Renal pelvis (tissue), 4 donors: Measurements from ENCODE around the gene ISLR. TPM values are rescaled to one million over a fixed set of nuclear protein-coding genes. Genes with fewer than 3 reads are reported as not detected.

ENCODE experiments used
- DNase-seq: peaks from one replicate; pipeline ENCODE4 v3.0.0-alpha.2; 2013
- polyA plus RNA-seq, 3 donors: library from polyadenylated mRNA; unstranded; fragments of 120-200 nt; gene quantifications; one replicate each; pipeline ENCODE4 v1.2.1, GENCODE V29; 2013; ENCODE audit not compliant: insufficient read length in 3 of 3

The ISLR gene
- polyA plus RNA-seq, 3 donors: 33.2 to 69.0 (median 46.3) TPM

GRCh38 chr15:74207652-74208440 is 34.3 kb downstream of the ISLR start:
- no peak for DNase-seq

DNA sequence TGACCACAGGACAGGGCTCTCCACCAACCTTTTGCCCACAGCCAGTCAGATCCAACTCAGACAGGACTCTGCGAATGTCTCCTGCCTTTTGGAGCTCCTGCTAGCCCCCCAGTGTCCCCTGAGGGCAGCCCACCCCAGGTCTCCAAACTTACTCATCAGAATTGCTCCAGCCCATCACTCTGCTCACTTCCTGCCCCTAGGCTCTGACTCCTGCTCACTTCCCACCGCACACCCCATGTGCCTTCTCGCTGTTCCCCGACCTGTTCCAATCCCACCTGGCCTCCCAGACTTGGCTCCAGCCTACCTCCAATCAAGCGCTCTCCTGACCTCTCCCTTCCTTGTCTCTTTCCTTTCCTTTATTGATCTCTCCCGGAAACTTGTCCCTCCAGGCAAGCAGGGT is 35.0 kb downstream of the ISLR start:
- no peak for DNase-seq

GRCh38 chr15:74208901-74209559 is 35.5 kb downstream of the ISLR start:
- no peak for DNase-seq

DNA sequence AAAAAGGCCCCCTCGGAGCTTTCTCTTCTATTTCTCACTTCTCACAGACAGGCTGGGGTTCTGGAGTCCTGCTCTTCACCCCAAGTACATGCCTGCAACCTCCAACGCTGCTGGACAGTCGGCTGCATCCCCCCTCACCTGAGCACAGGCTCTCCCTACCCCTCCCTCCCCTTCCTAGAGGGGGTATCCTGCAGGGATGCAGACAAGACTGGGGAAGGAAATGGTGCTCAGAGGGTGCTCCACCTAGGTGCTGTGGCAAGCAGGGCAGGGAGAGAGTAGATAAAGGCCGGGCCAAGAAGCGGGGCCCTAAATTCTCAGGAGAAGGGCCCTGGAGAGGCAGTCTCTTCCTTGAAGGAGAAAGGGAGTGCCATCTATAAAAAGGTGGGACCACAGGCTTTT is 36.0 kb downstream of the ISLR start:
- DNase-seq: no peak

- DNase-seq: no peak
Measured at GRCh38 chr15:74209997-74210671, 36.6 kb downstream of the ISLR start.

- no peak for DNase-seq
Measured at GRCh38 chr15:74210729-74211128, 37.2 kb downstream of the ISLR start.

DNA sequence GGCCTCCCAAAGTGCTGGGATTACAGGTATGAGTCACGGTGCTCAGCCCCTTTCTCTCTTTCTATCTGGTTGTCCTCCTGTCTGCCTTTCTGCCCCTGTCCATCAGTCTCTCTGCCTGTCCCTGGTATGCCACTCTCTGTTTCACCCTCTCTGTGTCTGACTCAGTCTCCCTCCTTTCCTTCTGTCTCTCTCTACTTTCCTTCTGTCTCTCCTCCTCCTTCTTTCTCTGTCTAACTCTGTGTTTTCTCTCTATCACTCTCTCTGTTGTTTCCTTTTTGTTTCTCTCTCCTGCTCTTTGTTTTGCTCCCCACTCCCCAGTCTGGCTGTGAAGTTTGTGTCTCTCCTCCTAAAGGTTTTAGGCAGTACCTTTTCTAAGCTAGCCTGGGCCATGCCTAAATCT is 38.1 kb downstream of the ISLR start:
- DNase-seq: no peak

DNA sequence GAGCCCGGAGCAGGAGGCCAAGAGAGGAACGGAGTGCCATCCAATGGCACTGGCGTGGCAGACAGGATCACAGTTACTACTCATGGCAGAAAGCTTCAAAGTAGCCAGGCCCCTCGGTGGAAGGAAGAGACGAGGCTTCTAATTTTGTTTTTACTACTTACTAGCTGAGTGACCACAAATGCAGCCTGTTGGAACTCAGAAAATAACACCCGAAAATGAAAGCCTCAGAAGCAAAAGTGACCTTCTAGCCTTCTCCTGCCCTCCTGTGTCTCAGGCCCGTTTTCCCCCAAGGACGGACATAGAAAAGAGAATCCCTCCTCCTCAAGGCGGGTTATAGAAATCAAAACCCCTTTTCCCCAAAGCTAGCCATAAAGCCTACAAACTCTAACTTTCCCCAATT is 39.0 kb downstream of the ISLR start:
- DNase-seq: no peak

DNA sequence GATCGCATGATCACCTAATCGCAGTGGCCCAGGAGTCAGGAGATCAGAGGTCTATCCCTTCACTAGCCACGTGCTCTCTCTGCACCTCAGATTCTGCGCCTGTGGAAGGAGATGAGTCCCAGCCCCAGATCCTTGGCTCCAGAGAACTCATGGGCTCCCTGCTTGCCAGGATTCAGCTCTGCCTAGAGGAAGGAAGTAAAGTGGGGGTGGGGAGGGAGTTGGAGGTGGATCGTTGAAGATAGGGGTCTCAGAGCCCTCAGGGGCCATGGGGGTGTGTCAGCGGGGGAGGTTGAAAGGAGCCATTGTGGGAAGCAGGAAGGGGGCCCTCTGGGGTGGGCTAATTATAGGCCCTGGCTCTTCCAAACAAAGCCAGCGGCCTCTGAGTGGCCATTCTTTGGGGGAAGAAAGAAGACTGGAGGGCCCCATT is 40.4 kb downstream of the ISLR start:
- DNase-seq: no peak

DNA sequence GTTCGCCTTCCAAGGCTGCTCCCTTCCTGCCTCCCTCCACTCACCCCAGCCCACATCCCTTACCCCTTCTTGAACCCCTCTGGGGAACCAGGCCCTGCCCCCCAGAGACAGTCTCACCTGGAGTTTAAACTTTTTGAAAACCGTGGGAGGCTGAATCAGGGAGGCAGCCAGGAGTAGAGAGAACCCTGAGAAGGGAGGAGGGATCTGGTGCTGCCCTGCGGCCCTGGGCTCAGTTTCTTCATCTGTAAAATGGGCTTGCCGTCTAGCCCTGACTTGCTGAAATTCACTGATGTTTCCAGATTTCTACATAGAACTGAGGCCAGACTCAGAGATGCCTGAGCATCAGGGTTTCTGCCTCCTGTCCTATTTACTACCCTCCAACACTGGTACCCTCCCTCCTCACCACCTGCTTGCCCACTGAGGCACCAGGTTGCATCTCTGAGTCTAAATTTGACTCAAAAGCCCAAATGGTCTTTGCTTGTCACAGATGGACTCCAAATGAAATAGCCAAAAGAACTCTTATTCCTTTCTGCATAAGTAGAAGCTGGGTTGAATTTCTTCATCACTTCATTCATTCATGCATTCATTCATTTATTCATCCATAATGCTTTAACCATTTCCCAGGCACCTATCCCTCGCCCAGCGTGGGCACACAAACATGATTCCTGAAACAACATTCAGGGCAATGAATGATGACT is 41.0 kb downstream of the ISLR start:
- no peak for DNase-seq

GRCh38 chr15:74215958-74216357 is 42.4 kb downstream of the ISLR start:
- no peak for DNase-seq

GRCh38 chr15:74216949-74217348 is 43.4 kb downstream of the ISLR start:
- no peak for DNase-seq

DNA sequence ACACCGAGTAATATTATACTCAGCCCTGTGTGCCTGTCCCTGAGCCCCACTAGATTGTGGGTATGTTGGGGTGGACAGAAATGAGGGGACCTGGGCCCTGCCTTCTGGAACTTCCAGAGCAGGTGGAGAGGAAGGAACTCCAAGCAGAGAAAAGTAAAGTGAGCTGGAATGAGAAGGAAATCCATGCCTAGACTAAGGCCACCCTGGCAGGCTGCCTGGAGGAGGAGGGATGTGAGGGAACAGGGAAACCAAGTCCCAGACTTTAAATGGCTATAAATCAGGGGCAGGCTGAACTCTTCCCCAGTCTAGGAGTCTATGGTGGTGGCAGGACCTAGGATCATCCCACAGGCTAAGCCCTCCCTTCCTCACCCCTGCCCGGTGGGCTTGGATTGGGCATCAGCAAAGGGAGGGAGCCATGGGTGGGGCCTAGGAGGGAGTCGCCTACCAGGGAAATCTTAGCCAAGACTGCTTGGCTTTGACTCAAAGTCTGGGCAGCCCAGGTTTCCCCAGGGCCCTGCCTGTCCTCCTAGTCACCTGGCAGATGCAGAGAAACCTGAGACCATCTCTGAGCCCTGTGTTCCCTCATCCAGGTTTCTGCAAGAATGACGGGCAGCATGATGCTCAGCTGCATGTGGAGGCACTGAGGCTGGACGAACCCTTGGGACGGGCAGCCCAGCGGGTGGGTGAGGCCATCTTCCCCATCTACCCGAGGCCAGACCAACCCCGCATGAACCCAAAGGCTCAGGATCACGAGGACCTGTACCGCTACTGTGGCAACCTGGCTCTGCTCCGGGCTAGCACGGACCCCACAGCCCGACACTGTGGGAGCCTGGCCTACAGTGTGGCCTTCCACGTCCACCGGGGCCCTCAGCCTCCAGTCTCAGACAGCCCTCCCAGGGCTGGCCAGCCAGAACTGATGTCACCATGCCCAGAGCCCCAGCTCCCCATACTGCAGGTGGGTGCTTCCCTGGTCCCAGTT is 44.7 kb downstream of the ISLR start:
- no peak for DNase-seq

DNA sequence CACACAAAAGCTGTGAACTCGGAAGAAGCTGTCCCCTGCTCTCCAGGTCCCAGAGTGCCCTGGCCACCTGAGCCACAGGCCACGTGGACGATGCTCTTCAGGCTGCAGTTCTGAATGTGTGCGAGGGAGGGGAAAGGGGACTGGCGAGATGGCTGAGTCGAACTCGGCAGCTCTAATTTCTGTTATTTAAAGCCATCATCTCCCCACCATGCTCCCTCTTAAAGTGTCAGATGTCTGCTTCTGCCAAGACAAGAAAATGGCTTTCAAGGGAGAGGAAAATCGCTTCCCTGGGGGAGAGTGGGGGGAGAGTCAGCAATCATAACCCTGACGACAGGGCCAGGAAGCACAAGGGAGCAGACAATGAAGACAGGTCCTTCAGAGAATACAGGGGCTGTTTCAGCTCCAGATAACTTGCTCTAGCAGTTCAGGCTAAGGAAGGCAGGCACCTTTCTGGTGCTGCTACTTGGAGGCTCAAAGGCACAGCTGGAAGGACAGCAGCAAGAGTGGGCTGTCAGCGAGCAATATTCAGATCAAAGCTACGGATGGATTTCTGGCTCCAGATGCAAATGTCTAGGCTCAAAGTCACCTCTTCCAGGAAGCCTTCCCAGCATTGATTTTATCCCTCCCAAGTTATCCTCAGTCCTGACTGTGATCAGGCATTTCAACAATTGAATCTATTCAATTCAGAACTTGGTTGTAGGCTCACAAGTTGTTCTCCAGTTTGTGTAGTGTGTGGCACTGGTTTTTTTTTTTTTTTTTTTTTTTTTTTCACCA is 47.2 kb downstream of the ISLR start:
- DNase-seq: no peak

GRCh38 chr15:74221399-74222239 is 48.1 kb downstream of the ISLR start:
- no peak for DNase-seq

- DNase-seq: no peak
Measured at GRCh38 chr15:74222240-74223119, 49.0 kb downstream of the ISLR start.

- no peak for DNase-seq
Measured at GRCh38 chr15:74225928-74226327, 52.4 kb downstream of the ISLR start.
